Cardiac muscle cell (in vitro differentiated cells and primary cell): Measurements from ENCODE around the gene TTLL6. TPM values are rescaled to one million over a fixed set of nuclear protein-coding genes. Genes with fewer than 3 reads are reported as not detected.

Experiments
- DNase-seq, 2 donors: peaks; one replicate each; pipeline versions ENCODE4 v3.0.0 to v3.0.0-alpha.2; 2010 to 2017; ENCODE audit warnings: low read depth in 1 of 2, low spot score in 1 of 2
- H3K27ac ChIP-seq: fragments of 200-600 bp; sonication (generic); 2 replicates; pipeline ENCODE4 v1.5.1; 2016
- H3K27me3 ChIP-seq: fragments of 200-600 bp; sonication (generic); 2 replicates; pipeline ENCODE4 v1.6.0; 2016; ENCODE audit warnings: control low read depth
- H3K36me3 ChIP-seq: fragments of 200-600 bp; sonication (generic); 2 replicates; pipeline ENCODE4 v1.5.1; 2016; ENCODE audit warnings: control low read depth
- H3K4me1 ChIP-seq: fragments of 200-600 bp; sonication (generic); 2 replicates; pipeline ENCODE4 v1.8.1; 2017; ENCODE audit warnings: low read depth, mild to moderate bottlenecking, mixed run types
- H3K4me3 ChIP-seq: fragments of 200-600 bp; sonication (generic); 2 replicates; pipeline ENCODE4 v1.5.1; 2016; ENCODE audit warnings: mild to moderate bottlenecking
- H3K9me3 ChIP-seq: fragments of 200-600 bp; sonication (generic); 2 replicates; pipeline ENCODE4 v1.5.1; 2017; ENCODE audit warnings: low read depth, mild to moderate bottlenecking, control low read depth
- polyA plus RNA-seq: library from polyadenylated mRNA; unstranded; fragments of >200 nt; fragmentation: Nextera tagmentation; extraction: Ambion mirVana; gene quantifications from 2 replicates; pipeline ENCODE4 v1.2.1, GENCODE V29; 2016
- total RNA-seq: library from RNA; depleted of rRNA; stranded (reverse); fragments of >200 nt; gene quantifications from 2 replicates; pipeline ENCODE4 v1.2.3, GENCODE V29; 2016
- TF ChIP-seq, protein P1 (sequence below): IDR thresholded peaks from 2 replicates; pipeline ENCODE4 v1.5.1; 2012; ENCODE audit warnings: low read depth, mild to moderate bottlenecking, low read length

Gene TTLL6
- total RNA-seq, result 0.03 TPM in 1 of 2 replicates, not detected in the other
- not detected in 2 replicates for polyA plus RNA-seq

- DNase-seq, result peak; percentile 88 to 95
- no peaks in the 10 kb centered on the region for H3K9me3 ChIP-seq
- H3K36me3 ChIP-seq, result no peaks in the 10 kb centered on the region
- TF ChIP-seq, protein P1, sequence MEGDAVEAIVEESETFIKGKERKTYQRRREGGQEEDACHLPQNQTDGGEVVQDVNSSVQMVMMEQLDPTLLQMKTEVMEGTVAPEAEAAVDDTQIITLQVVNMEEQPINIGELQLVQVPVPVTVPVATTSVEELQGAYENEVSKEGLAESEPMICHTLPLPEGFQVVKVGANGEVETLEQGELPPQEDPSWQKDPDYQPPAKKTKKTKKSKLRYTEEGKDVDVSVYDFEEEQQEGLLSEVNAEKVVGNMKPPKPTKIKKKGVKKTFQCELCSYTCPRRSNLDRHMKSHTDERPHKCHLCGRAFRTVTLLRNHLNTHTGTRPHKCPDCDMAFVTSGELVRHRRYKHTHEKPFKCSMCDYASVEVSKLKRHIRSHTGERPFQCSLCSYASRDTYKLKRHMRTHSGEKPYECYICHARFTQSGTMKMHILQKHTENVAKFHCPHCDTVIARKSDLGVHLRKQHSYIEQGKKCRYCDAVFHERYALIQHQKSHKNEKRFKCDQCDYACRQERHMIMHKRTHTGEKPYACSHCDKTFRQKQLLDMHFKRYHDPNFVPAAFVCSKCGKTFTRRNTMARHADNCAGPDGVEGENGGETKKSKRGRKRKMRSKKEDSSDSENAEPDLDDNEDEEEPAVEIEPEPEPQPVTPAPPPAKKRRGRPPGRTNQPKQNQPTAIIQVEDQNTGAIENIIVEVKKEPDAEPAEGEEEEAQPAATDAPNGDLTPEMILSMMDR, result no peak
- peaks cover 44% of the 10 kb centered on the region for H3K27me3 ChIP-seq
- peak within 1 kb of the TSS; percentile 24 for H3K4me3 ChIP-seq
- H3K27ac ChIP-seq, result no peak within 1 kb of the TSS
- peaks cover 2% of the 10 kb centered on the region for H3K4me1 ChIP-seq
These were observed at the start of gene TTLL6 for GRCh38 chr17:48816774-48817590. Gene TTLL6 (minus strand): TSS chr17:48817229. CDS start chr17:48817072, 157 bp downstream.

GRCh38 chr17:48860456-48860855 lies 43.4 kb upstream of the TTLL6 start:
- peaks cover 10% of the 10 kb centered on the region for H3K36me3 ChIP-seq
- no peak overlapping the region for H3K27ac ChIP-seq
- TF ChIP-seq, protein P1, result no peak
- no peaks in the 10 kb centered on the region for H3K9me3 ChIP-seq
- no peaks in the 10 kb centered on the region for H3K4me1 ChIP-seq
- H3K27me3 ChIP-seq, result no peaks in the 10 kb centered on the region
- no peak overlapping the region for H3K4me3 ChIP-seq
- DNase-seq, result no peak

DNA sequence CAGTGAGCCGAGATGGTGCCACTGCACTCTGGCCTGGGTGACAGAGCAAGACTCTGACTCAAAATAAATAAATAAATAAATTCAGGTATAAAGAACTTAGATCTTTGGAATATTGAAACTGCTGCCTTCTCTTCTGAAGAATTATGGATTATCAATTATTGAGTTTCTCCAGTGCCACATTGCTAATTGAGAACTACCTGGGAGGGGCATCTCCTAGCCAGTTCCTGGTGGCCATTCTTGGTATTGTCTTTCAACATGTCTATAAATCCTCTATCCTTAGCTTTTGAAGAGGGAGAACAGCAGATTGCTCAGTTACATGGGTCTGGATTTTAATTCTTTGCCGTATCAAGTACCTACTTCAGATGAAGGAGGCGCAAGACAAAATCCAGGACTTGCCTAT lies 43.0 kb upstream of the TTLL6 start:
- TF ChIP-seq, protein P1, result no peak
- Histone ChIP-seq H3K9me3 (no peaks in the 10 kb centered on the region), H3K4me3 (no peak overlapping the region), H3K27ac (no peak overlapping the region), H3K27me3 (no peaks in the 10 kb centered on the region), H3K4me1 (no peaks in the 10 kb centered on the region), H3K36me3 (peaks cover 10% of the 10 kb centered on the region)
- no peak for DNase-seq

DNA sequence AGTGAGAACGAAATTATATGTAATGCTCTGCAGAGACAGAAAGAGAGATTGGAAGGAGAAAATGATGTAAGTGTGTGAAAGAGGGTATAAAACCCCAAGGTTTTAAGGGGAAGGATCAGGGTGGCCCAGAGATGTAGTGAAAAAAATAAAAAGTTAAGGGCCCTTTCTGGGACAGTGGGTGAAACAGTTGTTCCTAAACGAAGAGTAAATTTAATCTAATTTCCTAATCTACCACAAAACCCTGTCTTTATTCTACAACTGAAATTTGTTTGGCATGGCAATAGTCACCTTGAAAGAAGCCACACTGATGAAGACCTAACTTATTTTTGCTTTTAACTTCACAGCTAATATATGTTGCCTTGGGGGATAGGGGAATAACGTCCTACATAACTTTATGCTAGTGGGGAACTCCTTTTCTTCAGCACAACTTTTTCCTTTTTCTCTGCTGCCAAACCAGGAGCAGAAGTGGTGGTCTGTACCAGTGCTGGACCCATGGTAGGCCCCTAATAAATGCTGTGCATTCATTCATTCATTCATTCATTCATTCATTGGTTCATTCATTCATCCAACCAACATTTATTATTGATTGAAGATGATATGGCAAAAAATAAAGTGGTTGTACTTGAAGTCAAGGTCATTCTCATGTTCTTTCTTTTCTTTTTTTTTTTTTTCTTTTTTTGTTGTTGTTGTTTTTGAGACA lies 39.2 kb upstream of the TTLL6 start:
- Histone ChIP-seq H3K36me3 (peaks cover 11% of the 10 kb centered on the region), H3K9me3 (no peaks in the 10 kb centered on the region), H3K27ac (no peak overlapping the region), H3K4me3 (no peak overlapping the region), H3K4me1 (no peaks in the 10 kb centered on the region), H3K27me3 (no peaks in the 10 kb centered on the region)
- no peak for DNase-seq
- TF ChIP-seq, protein P1, result no peak

DNA sequence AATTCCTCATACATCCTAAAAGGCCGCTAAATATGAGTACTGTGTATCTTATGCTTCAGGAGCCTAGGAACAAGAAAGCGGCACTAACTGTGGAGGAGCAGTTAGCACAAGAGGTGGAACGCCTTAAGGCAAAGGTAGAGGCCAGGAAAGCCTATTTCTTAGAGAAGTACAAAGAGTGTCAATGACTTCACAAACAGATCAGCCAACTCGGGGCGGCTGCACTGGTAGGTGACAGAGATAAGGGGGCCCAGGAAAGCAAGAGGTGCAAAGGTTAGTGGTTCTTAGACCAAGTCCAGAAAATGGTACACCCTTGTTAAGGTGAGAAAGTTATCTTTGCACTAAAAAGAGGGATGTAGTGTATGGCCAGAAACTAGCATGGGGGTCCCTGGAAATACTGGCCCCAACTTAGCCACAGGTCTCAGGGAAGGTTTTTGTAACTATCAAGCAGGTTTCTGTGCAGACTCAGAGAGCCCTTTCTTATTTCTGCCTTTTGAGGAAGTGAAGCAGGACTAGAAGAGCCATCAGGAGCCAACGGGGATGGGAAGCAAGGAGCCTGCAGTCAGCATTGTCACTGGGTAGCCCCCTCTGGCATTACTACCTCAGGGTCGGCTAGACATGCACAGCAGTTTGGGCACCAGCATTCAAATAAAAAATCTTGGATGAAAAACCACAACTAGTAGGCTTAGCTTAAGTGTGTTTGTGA lies 37.9 kb upstream of the TTLL6 start:
- H3K4me1 ChIP-seq, result no peaks in the 10 kb centered on the region
- DNase-seq, result no peak
- TF ChIP-seq, protein P1, result no peak
- no peaks in the 10 kb centered on the region for H3K9me3 ChIP-seq
- H3K36me3 ChIP-seq, result peaks cover 10% of the 10 kb centered on the region
- no peak overlapping the region for H3K27ac ChIP-seq
- H3K4me3 ChIP-seq, result no peak overlapping the region
- no peaks in the 10 kb centered on the region for H3K27me3 ChIP-seq
